GM21737 (cell line): ENCODE measurements around the gene SMYD3.
"Not testable (repeated sequence)": the region's sequence is repeated elsewhere in the genome, so short reads cannot be mapped to it uniquely, and the experiment has no call there.

ENCODE experiments used
- ATAC-seq: cut with Tn5 transposase; IDR thresholded peaks from one replicate; pipeline ENCODE4 v1.9.1; 2021; ENCODE audit warnings: mild to moderate bottlenecking, moderate library complexity; ENCODE audit not compliant: unreplicated experiment

Gene SMYD3

DNA sequence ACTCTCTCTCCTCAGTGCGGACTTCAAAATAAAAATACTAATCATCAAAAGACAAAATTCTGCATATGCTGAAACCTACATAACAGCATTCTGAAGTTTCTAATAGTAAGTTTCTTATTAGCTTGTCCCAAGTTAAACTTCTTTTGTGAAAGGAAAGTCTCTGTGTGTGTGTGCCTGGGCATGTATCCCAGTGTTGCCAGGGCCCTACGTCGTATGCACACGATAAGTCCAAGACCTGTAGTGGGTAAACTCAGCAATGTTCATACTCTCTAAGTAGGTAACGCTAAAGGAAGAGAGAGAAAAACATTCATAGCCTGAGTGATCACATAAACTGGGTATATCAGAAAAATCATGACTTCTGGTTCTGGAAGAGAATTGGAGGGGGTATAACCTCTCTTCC is 465.7 kb downstream of the SMYD3 start:
- no peak for ATAC-seq

DNA sequence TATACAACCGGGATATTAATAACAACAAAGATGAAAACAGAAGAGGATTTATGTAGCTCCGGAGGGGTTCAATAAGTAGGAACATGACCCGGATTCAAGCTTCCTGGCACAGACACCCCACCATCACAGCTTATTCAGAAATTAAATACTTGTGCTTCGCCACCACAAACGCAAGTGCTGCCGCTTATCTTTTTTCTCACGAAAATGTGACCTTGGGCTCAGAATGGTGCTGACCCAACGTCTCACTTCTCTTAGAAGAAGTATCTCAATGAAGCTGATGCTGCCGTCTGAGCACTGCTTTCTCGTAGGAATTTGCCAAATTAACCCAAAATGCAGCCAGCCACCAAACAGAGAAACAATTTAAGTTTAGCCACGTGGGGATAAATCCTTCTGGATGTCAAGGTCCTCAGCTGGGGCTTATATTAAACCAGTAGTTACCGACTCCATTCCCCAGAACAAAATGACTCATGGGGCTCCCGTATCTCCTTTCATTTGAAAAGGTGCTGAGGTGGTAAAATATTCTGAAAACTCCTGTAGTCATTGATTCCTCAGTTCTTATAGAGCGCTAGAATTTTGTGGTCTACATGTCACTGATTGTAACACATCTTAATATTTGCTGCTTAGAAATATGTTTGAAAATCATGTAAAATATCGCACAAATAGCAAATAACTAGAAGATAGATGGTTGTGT is 466.7 kb downstream of the SMYD3 start:
- no peak for ATAC-seq

DNA sequence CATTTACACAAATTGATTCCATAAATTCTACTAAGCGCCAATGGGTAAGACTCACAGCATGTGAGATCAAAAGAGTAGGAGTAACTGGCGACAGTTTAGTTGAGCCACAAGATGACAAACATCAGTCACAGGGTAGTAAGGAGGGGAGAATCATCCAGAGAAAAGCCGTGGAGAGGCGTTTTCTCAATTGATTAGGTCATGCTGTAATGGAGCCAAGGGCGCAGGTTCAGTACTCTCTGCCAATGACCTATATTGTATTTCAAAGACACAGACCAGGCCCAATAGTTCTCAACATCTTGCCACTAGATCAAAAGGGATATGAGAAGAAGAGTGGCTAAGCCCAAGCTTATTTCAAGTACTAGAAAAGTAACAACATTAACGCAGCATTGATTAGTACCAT is 467.5 kb downstream of the SMYD3 start:
- no peak for ATAC-seq

DNA sequence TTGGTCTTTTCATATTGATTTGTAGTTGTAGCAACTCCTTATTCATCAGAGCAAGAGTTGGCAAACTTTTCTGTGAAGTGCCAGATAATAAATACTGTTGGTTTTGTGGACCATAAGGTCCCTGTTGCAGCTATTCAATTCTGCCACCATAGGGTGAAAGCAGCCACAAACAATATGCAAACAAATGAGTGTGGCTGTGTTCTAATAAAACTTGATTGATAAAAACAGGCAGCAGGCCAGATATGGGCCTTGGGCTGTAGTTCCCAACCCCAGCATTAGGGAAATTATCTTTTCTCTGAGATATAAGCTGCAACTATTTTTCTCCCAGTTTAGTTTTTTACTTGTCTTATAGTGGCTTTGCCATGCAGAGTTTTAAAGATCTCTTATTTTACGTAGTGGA is 469.2 kb downstream of the SMYD3 start:
- ATAC-seq, result no peak

DNA sequence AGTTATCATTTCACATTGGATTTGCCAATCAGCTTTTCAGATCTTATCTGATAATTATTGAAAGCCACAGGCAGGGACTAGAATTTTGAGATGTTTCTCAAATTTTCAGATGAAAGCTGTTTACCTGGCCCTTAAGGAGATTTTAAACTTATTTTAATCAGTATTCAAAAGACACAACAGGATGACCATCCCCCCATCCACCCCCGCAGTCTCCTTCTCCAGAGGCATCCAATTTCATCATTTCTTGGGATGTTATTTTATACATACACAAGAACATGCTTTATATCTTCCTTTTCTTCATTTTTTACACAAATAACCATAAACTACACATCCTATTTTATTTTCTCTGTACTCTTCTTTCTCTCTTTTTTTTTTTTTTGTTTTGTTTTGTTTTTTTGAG is 470.9 kb downstream of the SMYD3 start:
- no peak for ATAC-seq

DNA sequence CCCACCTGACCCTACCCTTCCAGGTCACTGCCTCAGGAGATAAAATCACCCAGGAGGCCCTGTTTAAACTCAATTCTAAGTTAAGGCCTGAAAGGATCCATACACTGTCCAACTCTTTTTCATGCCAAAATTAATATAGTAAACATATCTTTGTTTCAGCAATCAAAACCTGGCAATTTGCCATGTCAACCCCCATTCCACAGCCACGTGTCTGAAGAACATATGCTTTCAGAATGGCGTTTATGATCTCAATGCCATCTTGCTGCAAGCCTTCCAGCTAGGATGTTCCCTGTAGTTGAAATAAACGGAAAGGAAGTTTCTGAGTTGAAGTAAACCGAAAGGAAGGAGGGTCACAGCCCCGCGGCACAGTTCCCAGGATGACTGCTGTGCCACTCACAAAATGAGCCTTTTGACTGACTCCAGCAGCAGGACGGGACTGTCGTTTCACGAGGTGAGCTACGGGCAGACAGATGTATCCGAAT is 472.0 kb downstream of the SMYD3 start:
- no peak for ATAC-seq

DNA sequence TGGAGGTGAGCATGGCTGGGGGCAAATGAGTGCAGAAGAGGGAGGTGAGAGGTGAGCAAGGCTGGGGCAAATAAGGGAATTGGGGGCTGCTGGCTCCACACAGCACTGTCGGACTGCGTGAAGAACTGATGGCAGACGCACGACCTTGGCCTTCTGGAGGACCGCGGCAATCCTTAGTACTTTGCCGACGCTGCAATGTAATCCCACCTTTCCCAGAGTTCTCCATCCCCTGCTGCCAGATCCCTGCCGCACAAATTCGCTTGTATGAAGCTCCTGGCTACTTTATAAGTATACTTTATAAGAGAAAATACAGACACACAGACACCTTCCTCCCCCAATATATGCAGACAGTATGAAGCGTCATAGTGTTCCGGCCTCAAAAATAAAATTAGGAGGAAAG is 472.4 kb downstream of the SMYD3 start:
- no peak for ATAC-seq

DNA sequence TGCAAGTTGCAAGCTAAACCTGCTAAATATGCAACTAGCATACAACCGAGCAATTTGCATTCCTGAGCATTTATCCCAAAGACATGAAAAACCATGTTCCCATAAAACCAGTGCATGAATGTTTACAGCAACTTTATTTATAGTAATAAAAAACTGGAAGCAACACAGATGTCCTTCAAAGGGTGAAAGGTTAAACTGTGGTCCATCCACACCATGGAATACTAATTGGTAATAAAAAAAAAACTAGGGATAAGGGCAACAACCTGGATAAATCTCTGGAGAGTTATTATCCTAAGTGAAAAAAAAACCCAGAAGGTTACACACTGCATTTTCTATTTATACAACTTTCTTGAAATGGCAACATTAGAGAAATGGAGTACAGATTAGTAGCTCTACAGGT is 474.1 kb downstream of the SMYD3 start:
- ATAC-seq, result no peak

DNA sequence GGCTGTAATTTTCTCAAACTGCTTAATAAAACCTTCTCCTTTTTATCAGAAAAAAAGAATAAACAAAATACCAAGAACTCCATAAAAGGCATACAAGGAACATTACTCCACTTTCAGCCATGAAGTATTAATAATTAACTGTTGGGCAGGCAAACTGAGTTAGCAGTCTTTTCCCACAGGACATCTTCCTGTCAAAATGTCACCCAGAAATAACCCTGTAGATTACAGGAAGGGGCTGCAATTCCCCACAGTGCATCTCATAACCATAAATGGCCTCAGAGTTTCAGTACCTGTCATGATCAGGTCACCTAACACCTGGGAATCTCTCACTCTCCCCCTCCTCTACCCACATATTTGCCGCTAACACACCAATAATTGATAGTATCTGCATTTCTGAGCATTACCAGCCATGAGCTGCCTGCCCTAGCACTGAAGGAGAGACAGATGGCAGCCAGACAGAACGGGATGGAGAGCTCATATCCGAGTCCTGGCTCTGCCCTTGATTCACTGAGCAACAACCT is 475.0 kb downstream of the SMYD3 start:
- no peak for ATAC-seq

DNA sequence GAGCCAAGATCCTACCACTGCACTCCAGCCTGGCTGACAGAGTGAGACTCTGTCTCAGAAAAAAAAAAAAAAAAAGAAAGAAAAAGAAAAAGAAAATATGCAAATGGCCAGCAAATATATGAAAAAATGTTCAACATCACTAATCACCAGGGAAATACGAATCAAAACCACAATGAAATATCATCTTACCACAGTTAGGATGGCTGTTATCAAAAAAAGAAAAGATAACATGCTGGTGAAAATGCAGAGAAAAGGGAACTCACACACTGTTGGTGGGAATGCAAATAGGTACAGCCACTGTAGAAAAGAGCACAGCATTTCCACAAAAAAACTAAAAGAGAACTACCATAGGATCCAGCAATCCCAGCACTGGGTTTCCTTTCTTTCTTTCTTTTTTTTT is 477.5 kb downstream of the SMYD3 start:
- no peak for ATAC-seq

DNA sequence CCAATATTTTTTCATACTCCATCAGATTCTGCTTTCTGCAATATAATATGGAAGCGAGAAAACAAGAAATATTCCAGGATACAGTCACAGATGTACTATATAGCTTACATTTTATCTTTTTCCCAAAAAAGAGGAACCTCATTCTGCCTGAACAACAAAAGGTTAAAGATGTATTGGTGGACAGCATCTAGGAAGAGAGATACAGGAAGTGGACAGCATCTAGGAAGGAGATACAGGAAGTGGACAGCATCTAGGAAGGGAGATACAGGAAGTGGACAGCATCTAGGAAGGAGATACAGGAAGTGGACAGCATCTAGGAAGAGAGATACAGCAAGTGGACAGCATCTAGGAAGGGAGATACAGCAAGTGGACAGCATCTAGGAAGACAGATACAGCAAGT is 483.0 kb downstream of the SMYD3 start:
- not testable (repeated sequence) for ATAC-seq

DNA sequence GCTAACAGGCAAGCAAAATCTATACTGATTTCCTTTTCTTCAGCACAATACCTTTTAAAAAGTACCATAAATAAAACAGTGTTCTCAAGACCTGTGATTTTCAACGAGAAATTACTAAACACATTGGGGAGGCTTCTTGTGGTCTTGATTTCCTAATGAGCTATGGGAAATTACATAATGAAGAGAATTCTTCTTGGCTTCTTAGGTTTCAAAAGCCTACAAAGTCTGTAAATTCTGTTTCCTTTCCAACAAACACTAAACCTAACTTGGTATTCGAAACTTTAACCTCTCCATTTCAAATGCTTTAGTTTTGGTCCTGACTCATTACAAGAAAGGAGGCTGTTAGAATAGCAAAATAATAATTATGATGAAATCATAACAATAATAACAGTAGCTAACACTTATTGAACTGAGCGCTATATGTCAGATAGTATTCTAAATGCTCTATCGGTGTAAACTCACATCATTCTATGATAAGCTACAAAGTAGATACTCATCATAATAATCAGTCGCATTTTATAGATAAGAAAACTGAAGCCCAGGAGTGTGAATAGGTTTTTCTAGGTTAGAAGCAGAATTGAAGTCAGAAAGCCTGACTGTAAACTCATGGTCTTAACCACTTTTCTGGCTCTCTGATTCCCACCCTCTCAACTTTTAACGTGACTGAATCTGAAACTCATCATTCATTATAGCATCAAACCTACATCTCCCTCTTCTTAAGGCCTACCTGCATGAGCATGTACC is 486.7 kb downstream of the SMYD3 start:
- no peak for ATAC-seq

DNA sequence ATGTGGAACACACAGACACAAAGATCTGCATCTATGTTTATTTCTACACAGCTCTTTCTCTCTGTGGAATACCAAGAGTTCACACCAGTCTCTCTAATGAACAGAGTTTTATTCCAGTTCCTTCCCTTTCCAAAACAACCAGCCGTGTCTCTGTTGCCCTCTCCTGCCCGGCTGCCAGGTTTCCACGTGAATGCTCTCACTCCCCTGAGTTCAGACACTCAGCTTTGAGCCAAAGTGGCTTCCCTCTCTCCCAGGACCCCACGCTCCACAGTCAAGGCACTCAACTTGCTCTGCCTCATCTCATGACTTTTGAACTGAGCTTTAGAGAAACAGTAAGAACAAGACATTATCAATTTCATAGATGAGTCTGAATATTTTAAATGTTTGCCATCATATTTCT is 488.9 kb downstream of the SMYD3 start:
- ATAC-seq, result no peak

DNA sequence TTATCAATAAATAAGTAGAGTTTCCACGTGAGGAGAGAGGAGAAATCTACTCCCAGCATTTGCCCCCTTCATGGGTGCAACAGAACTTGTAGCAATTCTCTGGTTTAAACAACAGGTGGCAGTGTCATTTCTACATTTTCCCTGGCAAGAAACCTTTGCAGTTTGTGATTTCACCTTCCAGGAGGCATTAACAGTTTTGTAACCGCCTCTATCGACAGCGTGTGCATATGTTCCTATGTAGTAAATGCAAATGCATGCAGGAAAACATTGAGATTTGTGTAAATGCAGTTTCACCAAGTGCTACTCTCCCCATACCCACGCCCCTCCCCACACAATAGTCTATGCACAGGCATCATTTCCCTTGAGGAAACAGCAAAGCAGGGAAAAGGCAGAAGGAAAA is 494.7 kb downstream of the SMYD3 start:
- no peak for ATAC-seq

DNA sequence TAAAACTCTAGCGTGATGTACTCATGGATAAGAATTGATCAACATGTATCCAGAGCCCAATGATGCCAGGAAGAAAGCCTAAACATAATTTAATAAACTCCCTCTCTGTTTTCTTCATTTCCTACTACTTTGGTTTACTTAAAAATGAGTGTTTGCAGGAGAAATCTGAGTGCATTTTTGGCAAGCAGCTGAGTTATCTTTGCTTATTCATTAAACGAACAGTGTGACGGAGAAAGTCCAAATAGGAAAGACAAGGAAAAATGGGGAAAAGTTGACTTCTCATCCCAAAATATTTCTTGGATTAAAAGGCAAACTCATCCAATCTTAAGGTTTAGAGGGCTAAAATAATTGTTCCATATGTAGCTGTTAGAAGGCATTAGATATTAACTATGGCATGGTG is 496.7 kb downstream of the SMYD3 start:
- ATAC-seq, result no peak

DNA sequence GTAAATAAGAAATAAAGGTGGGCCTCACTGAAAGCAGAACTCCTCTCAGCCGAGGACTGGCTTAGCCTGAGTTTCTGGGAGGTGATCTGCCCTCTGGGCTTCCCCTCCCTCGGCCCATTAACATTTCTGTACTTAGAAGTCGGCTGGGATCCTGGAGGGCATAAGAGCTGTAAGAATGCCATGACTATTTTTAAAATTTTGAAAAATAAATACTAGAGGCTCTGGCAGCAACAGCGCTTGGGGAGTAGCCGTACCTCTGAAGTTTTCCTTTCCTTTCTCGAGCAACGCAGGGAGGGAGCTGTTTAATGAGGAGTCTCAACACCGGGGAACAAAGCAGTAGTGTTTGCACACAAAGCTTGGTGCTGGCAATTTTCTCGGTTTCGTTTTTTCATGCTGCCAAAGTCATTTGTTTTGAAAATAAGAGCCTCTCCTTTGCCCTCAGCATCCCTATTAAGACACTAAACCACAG is 498.7 kb downstream of the SMYD3 start:
- no peak for ATAC-seq

DNA sequence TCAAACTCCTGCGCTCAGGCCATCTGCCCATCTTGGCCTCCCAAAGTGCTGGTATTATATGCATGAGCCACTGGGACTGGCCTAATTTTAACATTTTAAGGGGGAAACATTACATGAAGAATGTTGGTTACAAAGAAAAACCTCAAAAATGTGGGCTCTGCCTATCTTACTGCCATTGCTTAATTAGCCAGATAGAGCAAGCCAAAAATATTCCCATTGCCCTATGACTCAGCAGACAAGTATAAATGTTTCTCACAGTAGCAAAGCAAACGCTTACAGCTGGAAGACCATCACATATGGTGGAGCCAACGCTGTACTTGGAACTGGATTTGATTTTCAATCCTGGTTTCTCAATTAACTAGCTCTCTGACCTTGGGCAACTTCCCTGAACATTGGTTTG is 502.0 kb downstream of the SMYD3 start:
- ATAC-seq, result no peak

DNA sequence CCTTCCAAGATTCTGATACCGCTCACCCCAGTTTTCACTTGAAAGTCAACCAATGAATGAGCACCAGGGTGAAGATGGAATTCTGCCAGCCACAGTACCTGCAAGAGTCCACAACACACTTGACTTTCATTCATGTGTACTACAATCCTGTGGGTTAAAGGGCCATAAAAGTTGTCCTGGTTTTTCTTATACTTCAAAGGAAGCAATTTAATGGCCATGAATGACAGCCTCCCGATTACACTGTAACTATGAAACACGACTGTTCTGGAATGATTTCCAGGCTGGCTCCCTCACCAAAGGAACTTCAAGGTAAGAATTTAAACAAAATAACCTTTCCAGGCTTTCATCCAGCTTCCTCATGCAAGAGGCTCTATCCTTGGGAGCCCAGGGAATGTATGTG is 502.8 kb downstream of the SMYD3 start:
- ATAC-seq, result no peak

DNA sequence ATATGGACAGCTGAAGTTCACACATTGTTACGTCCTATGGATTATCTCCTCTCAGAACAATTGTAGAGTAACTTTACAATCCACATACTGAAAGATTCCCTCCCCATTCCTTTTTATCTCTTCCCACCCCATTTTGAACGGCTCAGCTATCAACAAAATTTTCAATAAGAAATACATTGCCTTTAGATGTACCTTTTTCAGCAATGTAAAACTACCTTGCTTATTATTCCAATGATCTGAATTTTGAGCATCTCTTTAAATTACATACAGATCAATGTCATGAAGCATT is 503.7 kb downstream of the SMYD3 start:
- ATAC-seq, result no peak

DNA sequence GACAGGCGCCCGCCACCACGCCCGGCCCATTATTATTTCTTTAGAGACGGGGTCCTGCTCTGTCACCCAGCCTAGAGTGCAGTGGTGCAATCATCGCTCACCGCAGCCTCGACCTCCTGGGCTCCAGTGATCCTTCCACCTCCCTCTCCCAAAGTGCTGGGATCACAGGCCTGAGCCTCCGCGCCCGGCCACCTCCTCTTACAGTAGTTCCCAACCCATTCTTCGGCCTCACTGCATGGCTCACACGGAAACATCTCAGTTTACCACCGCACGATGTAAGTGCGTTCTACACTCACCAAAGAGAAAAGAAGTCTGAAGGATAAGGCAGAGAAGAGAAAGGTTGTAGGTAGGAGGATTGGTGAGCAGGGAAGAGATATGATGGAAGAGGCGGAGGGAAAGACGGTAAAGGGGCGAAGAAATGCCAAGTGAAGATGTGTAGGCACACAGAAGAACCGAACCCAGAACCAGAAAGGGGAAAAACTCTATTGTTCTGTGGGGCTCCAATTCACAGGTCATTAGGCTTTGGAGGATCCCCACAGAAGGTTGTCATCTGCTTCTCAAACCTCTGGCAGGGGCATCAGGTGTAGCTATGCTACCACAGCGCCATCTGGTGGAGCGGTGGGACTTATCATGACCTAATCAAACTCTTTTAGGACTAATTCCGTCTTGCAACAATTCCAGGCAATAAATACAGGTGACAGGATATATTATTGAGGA is 504.2 kb downstream of the SMYD3 start:
- no peak for ATAC-seq

DNA sequence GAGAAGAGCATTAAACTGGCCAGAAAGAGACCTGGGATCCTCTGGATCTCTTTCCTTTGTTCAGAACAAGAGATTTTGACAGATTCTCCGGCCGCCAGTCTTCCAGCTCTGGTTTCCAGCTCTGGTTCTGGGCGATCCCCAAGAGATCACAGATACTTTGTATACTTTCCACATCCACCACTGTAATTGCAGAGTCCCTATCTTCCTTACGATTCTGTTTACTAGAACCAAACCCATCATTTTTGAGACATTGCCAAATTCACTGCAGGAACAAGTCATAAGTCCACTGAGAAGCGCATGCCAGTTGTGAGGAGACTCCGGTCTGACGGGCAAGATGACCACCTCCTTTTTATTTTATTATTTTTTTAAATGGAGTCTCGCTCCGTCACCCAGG is 505.2 kb downstream of the SMYD3 start:
- ATAC-seq, result no peak
